MM.1S (cell line): ENCODE data around the gene IFITM10.

Experiments
- DNase-seq: peaks from one replicate; pipeline ENCODE4 v3.0.0-alpha.2; 2015
- H2AFZ ChIP-seq: fragments of 300-600 bp; sonication (generic); 2 replicates; pipeline ENCODE4 v1.6.0; 2016; ENCODE audit warnings: antibody characterized with exemption, low read length
- H3F3A ChIP-seq: fragments of 300-600 bp; sonication (generic); 2 replicates; pipeline ENCODE4 v1.6.1; 2016; ENCODE audit warnings: mild to moderate bottlenecking, antibody characterized with exemption, low read length, moderate library complexity, mixed read lengths; ENCODE audit not compliant: insufficient read depth
- H3K27ac ChIP-seq: fragments of 300-600 bp; sonication (generic); 2 replicates; pipeline ENCODE4 v1.5.1; 2016; ENCODE audit warnings: mild to moderate bottlenecking, low read length
- H3K27me3 ChIP-seq: fragments of 300-600 bp; sonication (generic); replicated peaks from 2 replicates; pipeline ENCODE4 v1.6.0; 2016; ENCODE audit warnings: low read length; ENCODE audit not compliant: insufficient read depth
- H3K36me3 ChIP-seq: fragments of 300-600 bp; sonication (generic); replicated peaks from 2 replicates; pipeline ENCODE4 v1.6.1; 2016; ENCODE audit warnings: mild to moderate bottlenecking, low read length, mixed read lengths; ENCODE audit not compliant: insufficient read depth
- H3K4me1 ChIP-seq: fragments of 300-600 bp; sonication (generic); 2 replicates; pipeline ENCODE4 v1.6.1; 2016; ENCODE audit warnings: low read length, mixed read lengths
- H3K4me2 ChIP-seq: fragments of 300-600 bp; sonication (generic); 2 replicates; pipeline ENCODE4 v1.6.0; 2016; ENCODE audit warnings: low read depth, low read length
- H3K4me3 ChIP-seq: fragments of 300-600 bp; sonication (generic); 2 replicates; pipeline ENCODE4 v1.5.1; 2016; ENCODE audit warnings: low read length, mixed read lengths
- H3K79me2 ChIP-seq: fragments of 300-600 bp; sonication (generic); 2 replicates; pipeline ENCODE4 v1.6.1; 2016; ENCODE audit warnings: mixed run types, low read length, mixed read lengths
- H3K9ac ChIP-seq: fragments of 300-600 bp; sonication (generic); 2 replicates; pipeline ENCODE4 v1.6.1; 2016; ENCODE audit warnings: low read length, mixed read lengths
- H3K9me2 ChIP-seq: fragments of 300-600 bp; sonication (generic); replicated peaks from 2 replicates; pipeline ENCODE4 v1.6.1; 2016; ENCODE audit warnings: mild to moderate bottlenecking, low read length, mixed read lengths; ENCODE audit not compliant: insufficient read depth
- H3K9me3 ChIP-seq: fragments of 300-600 bp; sonication (generic); replicated peaks from 2 replicates; pipeline ENCODE4 v1.6.1; 2016; ENCODE audit warnings: mild to moderate bottlenecking, low read length, mixed read lengths; ENCODE audit not compliant: insufficient read depth
- H4K20me1 ChIP-seq: fragments of 300-600 bp; sonication (generic); 2 replicates; pipeline ENCODE4 v1.6.1; 2016; ENCODE audit warnings: mild to moderate bottlenecking, low read length, moderate library complexity, mixed read lengths; ENCODE audit not compliant: insufficient read depth
- EZH2 ChIP-seq: fragments of 300-600 bp; sonication (generic); optimal IDR thresholded peaks from 2 replicates; pipeline ENCODE3; 2017; ENCODE audit warnings: low read depth, mild to moderate bottlenecking, antibody characterized with exemption, low read length, mixed read lengths
- EZH2phosphoT487 ChIP-seq: fragments of 300-600 bp; sonication (generic); IDR thresholded peaks from 2 replicates; pipeline ENCODE4 v1.6.1; 2018; ENCODE audit warnings: antibody characterized with exemption, low read length
- TF ChIP-seq, protein P1 (sequence below): fragments of 300-600 bp; sonication (generic); IDR thresholded peaks from 2 replicates; pipeline ENCODE4 v1.5.1; 2016; ENCODE audit warnings: antibody characterized with exemption, low read length, mixed read lengths

IFITM10 gene

DNA sequence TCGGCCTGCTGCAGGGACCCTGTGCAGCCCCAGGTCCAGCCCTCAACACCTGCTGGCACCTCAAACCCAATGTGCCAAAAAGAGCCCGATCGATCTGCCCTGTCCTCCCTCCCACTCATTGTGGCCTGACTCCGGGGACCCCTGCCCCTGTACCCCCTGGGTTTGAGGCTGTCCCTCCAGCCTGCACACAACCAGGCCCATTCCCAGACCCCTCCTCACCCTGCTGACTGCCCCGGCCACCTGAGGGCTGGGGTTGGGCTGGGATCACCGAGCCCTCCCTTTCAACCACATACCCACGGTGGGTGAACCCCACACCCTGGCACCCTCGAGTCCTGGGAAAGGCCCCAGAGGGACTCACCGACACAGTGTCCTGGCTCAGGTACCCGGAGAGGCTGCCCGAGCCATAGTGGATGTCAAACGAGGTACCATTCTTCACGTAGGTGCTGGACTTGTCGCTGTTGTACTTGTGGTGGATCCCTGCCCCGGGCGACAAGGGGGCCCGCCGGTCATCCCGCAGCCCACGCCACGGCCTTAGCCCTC lies 8.3 kb upstream of the IFITM10 start:
- Histone ChIP-seq H3F3A (no peaks in the 10 kb centered on the region), H3K9ac (no peak overlapping the region), H3K9me3 (no peaks in the 10 kb centered on the region), H4K20me1 (no peaks in the 10 kb centered on the region), H3K4me3 (no peak overlapping the region), H3K4me2 (no peak overlapping the region), H3K36me3 (no peaks in the 10 kb centered on the region), H3K79me2 (peaks cover 17% of the 10 kb centered on the region), H3K27me3 (no peaks in the 10 kb centered on the region), H3K4me1 (0 out of 2 replicates have a peak, but pooled peaks cover 5% of the 10 kb centered on the region), H3K9me2 (no peaks in the 10 kb centered on the region), H3K27ac (no peak overlapping the region), H2AFZ (no peak overlapping the region)
- DNase-seq, result no peak
- TF ChIP-seq EZH2phosphoT487, result no peak
- TF ChIP-seq, protein P1, sequence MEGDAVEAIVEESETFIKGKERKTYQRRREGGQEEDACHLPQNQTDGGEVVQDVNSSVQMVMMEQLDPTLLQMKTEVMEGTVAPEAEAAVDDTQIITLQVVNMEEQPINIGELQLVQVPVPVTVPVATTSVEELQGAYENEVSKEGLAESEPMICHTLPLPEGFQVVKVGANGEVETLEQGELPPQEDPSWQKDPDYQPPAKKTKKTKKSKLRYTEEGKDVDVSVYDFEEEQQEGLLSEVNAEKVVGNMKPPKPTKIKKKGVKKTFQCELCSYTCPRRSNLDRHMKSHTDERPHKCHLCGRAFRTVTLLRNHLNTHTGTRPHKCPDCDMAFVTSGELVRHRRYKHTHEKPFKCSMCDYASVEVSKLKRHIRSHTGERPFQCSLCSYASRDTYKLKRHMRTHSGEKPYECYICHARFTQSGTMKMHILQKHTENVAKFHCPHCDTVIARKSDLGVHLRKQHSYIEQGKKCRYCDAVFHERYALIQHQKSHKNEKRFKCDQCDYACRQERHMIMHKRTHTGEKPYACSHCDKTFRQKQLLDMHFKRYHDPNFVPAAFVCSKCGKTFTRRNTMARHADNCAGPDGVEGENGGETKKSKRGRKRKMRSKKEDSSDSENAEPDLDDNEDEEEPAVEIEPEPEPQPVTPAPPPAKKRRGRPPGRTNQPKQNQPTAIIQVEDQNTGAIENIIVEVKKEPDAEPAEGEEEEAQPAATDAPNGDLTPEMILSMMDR, result no peak
- no peak for TF ChIP-seq EZH2

DNA sequence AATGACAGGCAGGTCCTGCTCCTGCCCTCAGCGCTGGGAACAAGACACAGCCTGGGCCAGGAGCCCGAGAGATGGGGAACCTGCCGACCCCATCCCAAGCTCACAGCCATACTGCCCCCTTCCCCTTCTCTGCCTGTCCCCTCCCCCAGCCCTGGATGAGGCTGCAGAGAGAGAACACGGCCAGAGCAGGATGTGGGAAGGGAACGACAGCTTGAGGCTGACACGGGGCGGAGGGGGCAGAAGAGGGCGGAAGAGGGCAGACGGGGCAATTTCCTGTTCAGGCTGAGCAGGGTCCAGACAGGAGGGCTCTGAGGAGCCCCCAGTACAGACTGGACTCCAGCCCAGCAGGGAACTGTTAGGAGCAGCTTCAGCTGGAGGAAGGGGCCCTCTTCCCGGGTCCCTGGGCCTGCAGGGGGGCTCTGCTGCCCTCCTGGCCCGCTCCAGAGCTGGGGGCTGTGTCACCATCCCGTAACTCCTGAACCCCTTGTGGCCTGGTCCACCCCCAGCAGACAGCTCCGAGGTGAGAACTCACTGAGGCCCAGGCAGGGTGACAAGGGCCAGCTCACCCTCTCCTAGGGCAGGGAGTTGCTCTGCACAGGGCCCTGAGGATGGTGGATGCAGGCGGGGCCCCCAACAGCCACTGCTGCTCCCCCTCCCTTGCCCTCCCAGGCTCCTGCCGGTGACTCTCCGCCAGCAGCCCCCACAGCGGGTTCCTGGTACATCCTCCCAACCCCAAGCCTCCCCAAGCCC lies 7.6 kb upstream of the IFITM10 start:
- Histone ChIP-seq H2AFZ (no peak overlapping the region), H3K27ac (no peak overlapping the region), H3F3A (no peaks in the 10 kb centered on the region), H3K9me3 (no peaks in the 10 kb centered on the region), H3K36me3 (no peaks in the 10 kb centered on the region), H3K4me2 (no peak overlapping the region), H3K79me2 (peaks cover 11% of the 10 kb centered on the region), H3K4me1 (0 out of 2 replicates have a peak, but pooled peaks cover 4% of the 10 kb centered on the region), H3K4me3 (no peak overlapping the region), H3K9ac (no peak overlapping the region), H4K20me1 (no peaks in the 10 kb centered on the region), H3K27me3 (no peaks in the 10 kb centered on the region), H3K9me2 (no peaks in the 10 kb centered on the region)
- TF ChIP-seq EZH2phosphoT487, result no peak
- TF ChIP-seq, protein P1, result no peak
- TF ChIP-seq EZH2, result no peak
- no peak for DNase-seq

DNA sequence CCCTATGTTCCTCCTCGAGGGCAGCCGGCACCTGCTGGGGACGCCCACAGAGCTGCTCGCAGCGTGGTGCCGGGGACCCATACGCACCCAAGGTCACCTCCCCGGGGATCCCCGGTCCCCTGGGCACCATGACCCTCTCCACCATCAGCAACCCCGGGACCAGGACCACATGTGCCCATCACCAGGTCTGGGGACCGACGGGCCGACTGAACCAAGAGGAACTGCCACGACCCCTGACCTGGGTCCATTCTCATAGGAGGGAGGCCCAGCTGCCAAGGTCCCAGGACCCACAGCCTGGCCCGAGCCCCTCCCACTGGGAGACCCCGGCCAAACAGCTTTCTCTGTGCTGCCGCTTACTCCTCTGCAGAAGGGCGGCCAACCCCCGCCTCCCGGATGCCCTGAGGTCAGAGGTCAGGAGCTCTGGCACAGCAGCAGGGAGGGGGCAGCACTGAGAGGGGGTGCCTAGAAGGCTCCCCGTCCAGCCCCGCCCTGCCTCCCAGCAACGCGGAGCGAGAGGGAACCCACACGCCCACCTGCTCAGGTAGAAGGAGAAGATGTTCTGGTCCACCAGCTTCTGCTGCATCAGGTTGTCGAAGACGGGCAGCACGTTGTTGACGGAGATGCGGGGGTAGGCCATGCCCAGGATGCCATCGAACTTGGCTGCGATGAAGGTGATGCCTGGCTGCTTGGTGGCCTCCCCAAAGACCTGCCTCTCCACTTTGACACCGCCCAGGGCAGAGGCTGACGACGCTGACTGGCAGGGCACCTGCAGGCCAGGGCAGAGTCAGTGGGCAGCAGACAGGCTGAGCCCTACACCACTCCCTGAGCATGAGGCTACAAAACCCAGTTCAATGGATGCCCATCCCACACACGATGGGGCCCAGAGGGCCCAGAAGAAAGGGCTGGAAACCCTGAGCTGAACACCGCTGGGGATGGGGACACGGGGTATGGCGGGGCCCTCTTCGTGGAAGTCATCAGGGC lies 6.7 kb upstream of the IFITM10 start:
- no peak for DNase-seq
- Histone ChIP-seq H3K4me1 (no peaks in the 10 kb centered on the region), H3F3A (no peaks in the 10 kb centered on the region), H3K4me2 (no peak overlapping the region), H2AFZ (no peak overlapping the region), H3K9ac (no peak overlapping the region), H3K9me3 (no peaks in the 10 kb centered on the region), H3K27ac (no peak overlapping the region), H3K36me3 (no peaks in the 10 kb centered on the region), H3K79me2 (0 out of 2 replicates have a peak, but pooled peaks cover 1% of the 10 kb centered on the region), H4K20me1 (no peaks in the 10 kb centered on the region), H3K4me3 (no peak overlapping the region), H3K9me2 (no peaks in the 10 kb centered on the region), H3K27me3 (no peaks in the 10 kb centered on the region)
- TF ChIP-seq EZH2phosphoT487 (no peak), EZH2 (no peak)
- TF ChIP-seq, protein P1, result no peak
